Suprapubic skin (tissue), 4 donors: ENCODE data around the gene TSPAN13. TPM values are rescaled to one million over a fixed set of nuclear protein-coding genes. Genes with fewer than 3 reads are reported as not detected.

ENCODE experiments used
- DNase-seq, 2 donors: peaks; one replicate each; pipeline ENCODE4 v3.0.0-alpha.2; 2019; ENCODE audit warnings: low spot score in 2 of 2
- H3K27ac ChIP-seq: fragments of 200-600 bp; sonication (generic); one replicate; pipeline ENCODE4 v1.5.1; 2019
- H3K27me3 ChIP-seq: fragments of 200-600 bp; sonication (generic); one replicate; pipeline ENCODE4 v1.5.1; 2019
- H3K36me3 ChIP-seq: fragments of 200-600 bp; sonication (generic); one replicate; pipeline ENCODE4 v1.5.1; 2019
- H3K4me1 ChIP-seq: fragments of 200-600 bp; sonication (generic); one replicate; pipeline ENCODE4 v1.5.1; 2019
- H3K4me3 ChIP-seq: fragments of 200-600 bp; sonication (generic); one replicate; pipeline ENCODE4 v1.5.1; 2019; ENCODE audit warnings: mild to moderate bottlenecking
- H3K9me3 ChIP-seq: fragments of 200-600 bp; sonication (generic); one replicate; pipeline ENCODE4 v1.5.1; 2019
- EP300 ChIP-seq: sonication (generic); formaldehyde crosslinking; IDR thresholded peaks from one replicate; pipeline ENCODE4 v1.6.1; 2017; ENCODE audit warnings: antibody characterized with exemption
- POLR2A ChIP-seq, 2 donors: fragments of 450-650 bp; IDR thresholded peaks; one replicate each; pipeline ENCODE4 v1.6.1; 2017; ENCODE audit warnings: antibody characterized with exemption in 2 of 2, mild to moderate bottlenecking in 2 of 2, moderate library complexity in 2 of 2
- POLR2AphosphoS5 ChIP-seq, 3 donors: sonication (generic); formaldehyde crosslinking; IDR thresholded peaks; one replicate each; pipeline ENCODE4 v1.6.1; 2017; ENCODE audit warnings: antibody characterized with exemption in 3 of 3
- whole genome bisulfite sequencing: methylation state at CpG from one replicate; pipeline ENCODE4 v1.1.5; 2018; 5-methylcytosine and 5-hydroxymethylcytosine counted together
- total RNA-seq, 4 donors: library from RNA; depleted of rRNA; stranded (reverse); fragments of >200 nt; gene quantifications; one replicate each; pipeline ENCODE4 v1.1.0, GENCODE V29; 2016
- TF ChIP-seq, protein P1 (sequence below), 2 donors: fragments of 200-600 bp in 1 of 2; fragments of 450-650 bp in 1 of 2; sonication (generic) in 1 of 2; IDR thresholded peaks; one replicate each; pipeline ENCODE4 v1.5.1; 2016 to 2019; ENCODE audit warnings: antibody characterized with exemption in 2 of 2, mild to moderate bottlenecking in 1 of 2, moderate library complexity in 1 of 2

Gene TSPAN13
- total RNA-seq, 4 donors from 2014 or later = 6.9 to 17.2 (median 12.4) TPM

DNA sequence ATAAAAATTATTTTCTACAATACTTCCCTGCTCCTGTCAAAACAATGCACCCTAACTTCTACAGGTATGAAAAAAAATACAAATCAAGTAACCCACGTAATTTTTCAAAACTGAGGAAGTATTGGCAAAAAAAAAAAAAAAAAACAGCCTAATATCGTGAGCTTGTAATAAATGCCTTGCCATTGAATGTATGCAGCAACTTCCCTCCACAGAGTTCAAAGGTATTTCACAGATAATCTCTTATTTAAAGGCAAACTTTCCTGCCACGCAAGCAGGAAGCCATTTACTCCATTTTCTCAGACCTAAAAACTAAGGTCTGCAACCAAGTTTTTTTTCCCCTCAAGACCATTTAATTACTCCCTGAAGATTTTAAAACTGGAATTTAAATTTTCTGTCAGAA lies 51.9 kb downstream of the TSPAN13 start:
- H3K27ac ChIP-seq = no peak overlapping the region
- TF ChIP-seq POLR2AphosphoS5 (IDR thresholded peaks at IDR 0.05) (no peak), EP300 (no peak), POLR2A (IDR thresholded peaks at IDR 0.05) (no peak)
- TF ChIP-seq, protein P1, sequence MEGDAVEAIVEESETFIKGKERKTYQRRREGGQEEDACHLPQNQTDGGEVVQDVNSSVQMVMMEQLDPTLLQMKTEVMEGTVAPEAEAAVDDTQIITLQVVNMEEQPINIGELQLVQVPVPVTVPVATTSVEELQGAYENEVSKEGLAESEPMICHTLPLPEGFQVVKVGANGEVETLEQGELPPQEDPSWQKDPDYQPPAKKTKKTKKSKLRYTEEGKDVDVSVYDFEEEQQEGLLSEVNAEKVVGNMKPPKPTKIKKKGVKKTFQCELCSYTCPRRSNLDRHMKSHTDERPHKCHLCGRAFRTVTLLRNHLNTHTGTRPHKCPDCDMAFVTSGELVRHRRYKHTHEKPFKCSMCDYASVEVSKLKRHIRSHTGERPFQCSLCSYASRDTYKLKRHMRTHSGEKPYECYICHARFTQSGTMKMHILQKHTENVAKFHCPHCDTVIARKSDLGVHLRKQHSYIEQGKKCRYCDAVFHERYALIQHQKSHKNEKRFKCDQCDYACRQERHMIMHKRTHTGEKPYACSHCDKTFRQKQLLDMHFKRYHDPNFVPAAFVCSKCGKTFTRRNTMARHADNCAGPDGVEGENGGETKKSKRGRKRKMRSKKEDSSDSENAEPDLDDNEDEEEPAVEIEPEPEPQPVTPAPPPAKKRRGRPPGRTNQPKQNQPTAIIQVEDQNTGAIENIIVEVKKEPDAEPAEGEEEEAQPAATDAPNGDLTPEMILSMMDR (IDR thresholded peaks at IDR 0.05) = no peak

DNA sequence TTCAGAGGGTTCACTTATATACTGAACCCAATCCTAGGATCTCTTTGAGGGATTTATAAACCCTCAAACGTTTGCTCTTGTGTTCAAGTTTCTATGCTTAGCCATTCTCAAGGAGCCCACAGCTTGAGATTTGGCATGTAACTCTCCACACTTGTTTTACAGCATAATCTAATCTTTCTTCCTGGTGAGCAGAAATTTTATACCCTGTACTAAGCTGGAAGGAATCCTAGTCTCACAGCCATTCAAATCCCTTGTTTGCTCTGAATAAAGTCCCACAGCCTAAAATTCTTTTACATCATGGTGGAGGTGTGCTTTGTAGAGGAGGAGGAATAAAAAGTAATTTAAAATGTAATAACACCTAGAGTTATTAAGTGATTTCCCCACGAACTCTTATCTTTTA lies 56.6 kb downstream of the TSPAN13 start:
- H3K9me3 ChIP-seq = no peaks in the 10 kb centered on the region
- no peaks in the 10 kb centered on the region for H3K36me3 ChIP-seq
- no peaks in the 10 kb centered on the region for H3K4me1 ChIP-seq
- no peaks in the 10 kb centered on the region for H3K27me3 ChIP-seq
- no peak for TF ChIP-seq POLR2A (IDR thresholded peaks at IDR 0.05)
- no peak for TF ChIP-seq EP300
- no peak for TF ChIP-seq POLR2AphosphoS5 (IDR thresholded peaks at IDR 0.05)
- TF ChIP-seq, protein P1 (IDR thresholded peaks at IDR 0.05) = no peak
- no peak overlapping the region for H3K27ac ChIP-seq
- no peak for DNase-seq
- no peak overlapping the region for H3K4me3 ChIP-seq
- 69% methylated on average over 2 of the region's 2 CpGs for WGBS

More for the DNA sequence above, 51.9 kb downstream of the TSPAN13 start:
- H3K9me3 ChIP-seq = no peaks in the 10 kb centered on the region
- DNase-seq = no peak
- no peaks in the 10 kb centered on the region for H3K27me3 ChIP-seq
- H3K36me3 ChIP-seq = no peaks in the 10 kb centered on the region
- H3K4me1 ChIP-seq = peaks cover 6% of the 10 kb centered on the region
- no peak overlapping the region for H3K4me3 ChIP-seq
- 48% methylated on average over 3 of the region's 3 CpGs for WGBS

DNA sequence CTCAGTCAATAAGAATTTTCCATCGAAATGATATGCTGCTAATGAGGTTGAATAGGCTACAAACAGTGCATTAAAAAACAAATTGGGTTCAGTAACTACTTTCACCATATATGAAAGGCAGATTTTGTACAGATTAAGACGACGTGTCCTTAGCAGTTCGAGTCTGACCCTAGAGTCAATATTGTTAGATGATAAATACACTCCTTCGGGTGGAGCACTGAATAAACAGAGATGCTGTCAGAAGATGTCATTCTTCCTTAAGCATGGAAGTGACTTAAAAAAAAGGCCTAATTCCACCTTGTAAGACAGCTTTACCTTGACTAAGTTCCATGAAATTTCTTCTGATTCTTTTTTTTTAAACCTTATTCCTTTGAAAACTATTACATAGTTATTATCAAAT lies 57.0 kb downstream of the TSPAN13 start:
- no peaks in the 10 kb centered on the region for H3K27me3 ChIP-seq
- TF ChIP-seq POLR2A (IDR thresholded peaks at IDR 0.05) (no peak), EP300 (no peak)
- no peak overlapping the region for H3K4me3 ChIP-seq
- WGBS = 86% methylated on average over 5 of the region's 5 CpGs
- no peak overlapping the region for H3K27ac ChIP-seq
- DNase-seq = no peak
- H3K4me1 ChIP-seq = no peaks in the 10 kb centered on the region
- H3K36me3 ChIP-seq = no peaks in the 10 kb centered on the region
- H3K9me3 ChIP-seq = no peaks in the 10 kb centered on the region

DNA sequence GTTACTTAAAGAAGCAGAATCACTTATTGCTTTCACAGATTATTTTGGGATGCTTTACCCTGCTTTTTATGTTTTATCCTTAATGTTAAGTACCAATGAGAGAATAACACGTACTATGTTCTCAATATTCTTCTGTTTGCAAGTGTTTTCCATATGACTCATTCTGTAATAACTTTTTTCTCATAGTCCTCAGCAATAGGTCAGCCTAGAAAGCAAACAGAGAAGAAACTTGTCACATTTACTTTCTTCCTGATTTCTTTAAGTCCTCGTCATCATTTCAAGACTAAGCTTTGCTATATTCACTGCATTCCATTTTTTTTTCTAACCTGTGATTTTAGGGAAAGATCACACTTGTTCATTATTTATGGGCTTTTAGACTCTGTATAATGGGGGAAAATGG lies 58.0 kb downstream of the TSPAN13 start:
- 62% methylated on average over 2 of the region's 2 CpGs for WGBS
- Histone ChIP-seq H3K27ac (no peak overlapping the region), H3K36me3 (no peaks in the 10 kb centered on the region), H3K4me3 (no peak overlapping the region), H3K9me3 (no peaks in the 10 kb centered on the region), H3K27me3 (no peaks in the 10 kb centered on the region), H3K4me1 (no peaks in the 10 kb centered on the region)
- TF ChIP-seq EP300 = no peak
- no peak for TF ChIP-seq POLR2A (IDR thresholded peaks at IDR 0.05)
- TF ChIP-seq, protein P1 (IDR thresholded peaks at IDR 0.05) = no peak
- TF ChIP-seq POLR2AphosphoS5 (IDR thresholded peaks at IDR 0.05) = no peak
- no peak for DNase-seq

DNA sequence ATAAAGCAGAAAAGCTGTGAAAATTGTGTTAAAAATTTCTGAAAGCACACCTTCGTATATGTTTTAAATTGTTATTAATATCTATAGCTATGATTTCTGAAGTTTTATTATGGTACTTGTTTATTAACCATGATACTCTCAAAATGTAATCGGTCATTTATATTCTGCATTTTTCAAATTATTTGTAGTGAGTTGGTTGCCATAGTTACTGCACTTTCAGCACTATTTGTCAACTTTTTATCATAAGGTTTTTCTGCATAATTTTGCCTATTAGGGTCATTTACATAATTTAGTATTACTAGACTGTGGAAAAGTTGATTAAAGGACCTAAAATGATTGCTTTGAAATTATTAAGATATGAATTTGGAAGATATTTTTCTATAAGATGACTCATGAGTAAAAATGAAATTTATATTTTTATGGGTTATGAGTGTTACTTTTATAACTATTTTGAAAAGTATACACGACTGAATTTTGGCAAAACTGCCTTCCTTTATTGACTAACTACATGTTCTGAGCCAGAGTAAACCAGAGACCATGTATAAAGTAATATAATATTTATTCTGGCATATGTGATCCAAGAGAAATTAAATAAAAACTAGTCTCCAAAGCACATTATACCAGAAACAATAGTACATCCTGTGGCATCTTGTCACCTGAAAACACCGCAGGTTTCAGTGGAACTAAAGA lies 59.1 kb downstream of the TSPAN13 start:
- 77% methylated on average over 4 of the region's 4 CpGs for WGBS
- DNase-seq = no peak
- no peaks in the 10 kb centered on the region for H3K9me3 ChIP-seq
- H3K4me1 ChIP-seq = no peaks in the 10 kb centered on the region
- no peaks in the 10 kb centered on the region for H3K36me3 ChIP-seq
- no peak overlapping the region for H3K27ac ChIP-seq
- no peaks in the 10 kb centered on the region for H3K27me3 ChIP-seq
- no peak for TF ChIP-seq EP300
- no peak for TF ChIP-seq POLR2AphosphoS5 (IDR thresholded peaks at IDR 0.05)
- TF ChIP-seq, protein P1 (IDR thresholded peaks at IDR 0.05) = no peak
- no peak for TF ChIP-seq POLR2A (IDR thresholded peaks at IDR 0.05)
- H3K4me3 ChIP-seq = no peak overlapping the region

DNA sequence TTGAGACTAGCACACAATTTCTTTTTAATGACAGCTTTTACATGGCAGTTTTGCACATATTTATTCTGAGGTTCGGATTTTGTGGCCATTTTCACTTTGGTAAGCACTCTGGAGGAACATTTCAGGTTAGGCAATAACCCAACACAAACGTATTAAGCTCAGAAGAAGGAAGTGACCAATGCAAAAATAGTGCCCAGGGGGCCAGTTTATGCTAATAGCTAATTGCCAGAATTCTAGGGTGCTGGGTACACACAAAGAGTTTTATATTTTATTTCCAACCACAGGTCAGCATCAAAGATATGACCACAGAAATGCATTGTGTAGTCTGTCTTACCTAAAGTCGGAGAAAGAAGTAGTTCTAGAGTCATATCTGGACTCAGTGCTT lies 59.7 kb downstream of the TSPAN13 start:
- Histone ChIP-seq H3K4me3 (no peak overlapping the region), H3K36me3 (no peaks in the 10 kb centered on the region), H3K9me3 (no peaks in the 10 kb centered on the region), H3K4me1 (no peaks in the 10 kb centered on the region), H3K27ac (no peak overlapping the region), H3K27me3 (no peaks in the 10 kb centered on the region)
- no peak for DNase-seq
- 73% methylated on average over 3 of the region's 3 CpGs for WGBS
- TF ChIP-seq POLR2AphosphoS5 (IDR thresholded peaks at IDR 0.05) (no peak), EP300 (no peak), POLR2A (IDR thresholded peaks at IDR 0.05) (no peak)
- TF ChIP-seq, protein P1 (IDR thresholded peaks at IDR 0.05) = no peak
